PC-9 (cell line): ENCODE results near the gene DUSP2. TPM values are rescaled to one million over a fixed set of nuclear protein-coding genes. Genes with fewer than 3 reads are reported as not detected.

ENCODE experiments used
- BruUV-seq: library from RNA; stranded (reverse); fragments of 400-500 nt; replicated peaks from 2 replicates; lab custom pipeline; 2021; lab: Mats Ljungman, UMichigan
- CTCF ChIA-PET: fragments of 300-600 bp; sonication (Branson Sonifier 250); formaldehyde crosslinking; loops from one replicate; lab custom pipeline; 2022; ENCODE audit warnings: antibody characterized with exemption; lab: Charles Lee
- POLR2A ChIA-PET: fragments of 300-600 bp; sonication (Branson Sonifier 250); formaldehyde crosslinking; loops from one replicate; lab custom pipeline; 2022; ENCODE audit warnings: antibody characterized with exemption; ENCODE audit not compliant: unreplicated experiment; lab: Charles Lee
- DNase-seq, 2 experiments: peaks; one replicate each; pipeline versions ENCODE4 v3.0.0 to v3.0.0-alpha.2; 2015 to 2022; ENCODE audit warnings: mixed read lengths in 1 of 2
- H2AFZ ChIP-seq: fragments of 200-600 bp; sonication (generic); 2 replicates; pipeline ENCODE4 v1.8.1; 2017; ENCODE audit warnings: antibody characterized with exemption
- H3F3A ChIP-seq: fragments of 200-600 bp; sonication (generic); 2 replicates; pipeline ENCODE4 v1.8.1; 2017; ENCODE audit warnings: antibody characterized with exemption, mild to moderate bottlenecking, low read depth; ENCODE audit not compliant: insufficient read depth
- H3K27ac ChIP-seq: fragments of 200-600 bp; sonication (generic); 2 replicates; pipeline ENCODE4 v1.6.1; 2016; ENCODE audit warnings: mixed run types
- H3K27me3 ChIP-seq: fragments of 200-600 bp; sonication (generic); 2 replicates; pipeline ENCODE4 v1.6.1; 2016; ENCODE audit warnings: low read depth, mixed run types; ENCODE audit not compliant: insufficient read depth
- H3K36me3 ChIP-seq: fragments of 200-600 bp; sonication (generic); 2 replicates; pipeline ENCODE4 v1.6.1; 2016; ENCODE audit warnings: low read depth, mixed run types
- H3K4me1 ChIP-seq: fragments of 200-600 bp; sonication (generic); replicated peaks from 2 replicates; pipeline ENCODE4 v1.6.1; 2016; ENCODE audit warnings: mixed run types; ENCODE audit not compliant: insufficient read depth
- H3K4me2 ChIP-seq: fragments of 200-600 bp; sonication (generic); 2 replicates; pipeline ENCODE4 v1.6.1; 2017; ENCODE audit warnings: mixed run types
- H3K4me3 ChIP-seq: fragments of 200-600 bp; sonication (generic); 2 replicates; pipeline ENCODE4 v1.6.1; 2016; ENCODE audit warnings: mixed run types
- H3K79me2 ChIP-seq: fragments of 200-600 bp; sonication (generic); 2 replicates; pipeline ENCODE4 v1.6.1; 2017; ENCODE audit warnings: low read depth, mixed run types
- H3K9me2 ChIP-seq: fragments of 200-600 bp; sonication (generic); 2 replicates; pipeline ENCODE4 v1.8.1; 2017; ENCODE audit warnings: mild to moderate bottlenecking; ENCODE audit not compliant: insufficient read depth
- H3K9me3 ChIP-seq: fragments of 200-600 bp; sonication (generic); 2 replicates; pipeline ENCODE4 v1.8.1; 2016; ENCODE audit warnings: low read depth; ENCODE audit not compliant: insufficient read depth
- H4K20me1 ChIP-seq: fragments of 200-600 bp; sonication (generic); 2 replicates; pipeline ENCODE4 v1.8.1; 2017; ENCODE audit not compliant: insufficient read depth
- CTCF ChIP-seq: fragments of 200-600 bp; sonication (generic); conservative IDR thresholded peaks from 2 replicates; pipeline ENCODE4 v1.6.1; 2017; ENCODE audit warnings: mixed run types, antibody characterized with exemption, mild to moderate bottlenecking, moderate library complexity
- EZH2 ChIP-seq: fragments of 200-600 bp; sonication (generic); IDR thresholded peaks from 2 replicates; pipeline ENCODE4 v1.8.0; 2017; ENCODE audit warnings: antibody characterized with exemption, low read depth
- intact Hi-C: fragments of 100-400 bp; cut with micrococcal nuclease; formaldehyde crosslinking; loops from one replicate; pipeline ENCODE4 v1.10.0; 2022; ENCODE audit not compliant: unreplicated experiment
- total RNA-seq: library from RNA; stranded (reverse); gene quantifications from 2 replicates; pipeline ENCODE4 v1.2.3, GENCODE V29; 2021

DUSP2 gene
- total RNA-seq, 1 experiment from 2014 or later: 4.0 TPM

GRCh38 chr2:96137321-96138178, 7.7 kb downstream of the DUSP2 start:
- Histone ChIP-seq H4K20me1 (no peaks in the 10 kb centered on the region), H3K4me1 (peaks cover 9% of the 10 kb centered on the region), H3K36me3 (no peaks in the 10 kb centered on the region), H3K9me2 (no peaks in the 10 kb centered on the region), H3K27ac (no peak overlapping the region), H3K27me3 (no peaks in the 10 kb centered on the region), H3K9me3 (no peaks in the 10 kb centered on the region), H3F3A (peaks cover 6% of the 10 kb centered on the region; the same call in 1 of the 2 replicates), H3K4me2 (no peak overlapping the region), H3K79me2 (no peaks in the 10 kb centered on the region), H2AFZ (no peak overlapping the region), H3K4me3 (no peak overlapping the region)
- ChIA-PET CTCF (interaction anchor here (1.3 to 2.3 kb wide), 2 partner anchors 21 to 37 kb away, joined by 4 to 28 read pairs; partner anchors contain the start of gene ADRA2B), POLR2A (interaction anchor here (0.6 kb wide), 1 partner anchor 11 kb away, joined by 3 read pairs; no protein-coding TSS in a partner anchor)
- intact Hi-C loops: loop anchor here (1.0 to 2.0 kb wide), 3 partner anchors 37 to 371 kb away; no protein-coding TSS in a partner anchor
- no peak for DNase-seq
- no TSS peak for BruUV-seq
- no peak for TF ChIP-seq EZH2
- TF ChIP-seq CTCF: no peak

GRCh38 chr2:96136129-96136720, 9.0 kb downstream of the DUSP2 start:
- Histone ChIP-seq H2AFZ (no peak overlapping the region), H3K4me3 (no peak overlapping the region), H3K27ac (no peak overlapping the region), H3K36me3 (no peaks in the 10 kb centered on the region), H4K20me1 (no peaks in the 10 kb centered on the region), H3K9me3 (no peaks in the 10 kb centered on the region), H3K79me2 (no peaks in the 10 kb centered on the region), H3F3A (peaks cover 5% of the 10 kb centered on the region; the same call in 1 of the 2 replicates), H3K27me3 (no peaks in the 10 kb centered on the region), H3K4me1 (peaks cover 9% of the 10 kb centered on the region), H3K4me2 (no peak overlapping the region), H3K9me2 (no peaks in the 10 kb centered on the region)
- DNase-seq: peak in 1 of 2 experiments; percentile 39
- ChIA-PET CTCF (no interaction called here), POLR2A (interaction anchor here (0.5 kb wide), 1 partner anchor 529 kb away, joined by 4 read pairs; no protein-coding TSS in a partner anchor)
- TF ChIP-seq CTCF: no peak
- TF ChIP-seq EZH2: no peak
- intact Hi-C loops: no loop called here
- BruUV-seq: no TSS peak

- TF ChIP-seq CTCF (no peak), EZH2 (no peak)
- no peaks in the 10 kb centered on the region for H3K36me3 ChIP-seq
- H3K4me1 ChIP-seq: peaks cover 9% of the 10 kb centered on the region
- CTCF ChIA-PET: no interaction called here
- no peak overlapping the region for H3K27ac ChIP-seq
- no peaks in the 10 kb centered on the region for H3K79me2 ChIP-seq
- H3K27me3 ChIP-seq: no peaks in the 10 kb centered on the region
- BruUV-seq: no TSS peak
- H3K4me2 ChIP-seq: no peak overlapping the region
- no peaks in the 10 kb centered on the region for H3K9me3 ChIP-seq
- POLR2A ChIA-PET: no interaction called here
- no peak overlapping the region for H3K4me3 ChIP-seq
- no peak overlapping the region for H2AFZ ChIP-seq
- H4K20me1 ChIP-seq: no peaks in the 10 kb centered on the region
- no peaks in the 10 kb centered on the region for H3K9me2 ChIP-seq
- intact Hi-C loops: no loop called here
- no peak for DNase-seq
- peaks cover 5% of the 10 kb centered on the region; the same call in 1 of the 2 replicates for H3F3A ChIP-seq
Observed at GRCh38 chr2:96135621-96136020, 9.6 kb downstream of the DUSP2 start.
